Activated CD8-positive, alpha-beta memory T cell treated with anti-CD3 and anti-CD28 coated beads for 36 hours (primary cell): ENCODE data around the gene TECPR1. TPM values are rescaled to one million over a fixed set of nuclear protein-coding genes. Genes with fewer than 3 reads are reported as not detected.

Experiments used
- CTCF ChIA-PET: fragments of 350-600 bp; sonication (Branson Sonifier 250); formaldehyde crosslinking; loops from one replicate; lab custom pipeline; 2021; ENCODE audit warnings: antibody characterized with exemption; lab: Charles Lee
- POLR2A ChIA-PET: fragments of 350-600 bp; sonication (Branson Sonifier 250); formaldehyde crosslinking; loops from one replicate; lab custom pipeline; 2021; ENCODE audit warnings: antibody characterized with exemption; lab: Charles Lee
- total RNA-seq, 2 experiments: library from RNA; stranded (reverse); gene quantifications; one replicate each; pipeline ENCODE4 v1.2.3, GENCODE V29; 2021

The TECPR1 gene
- total RNA-seq, 2 experiments from 2014 or later, result 25.6 to 32.7 TPM

DNA sequence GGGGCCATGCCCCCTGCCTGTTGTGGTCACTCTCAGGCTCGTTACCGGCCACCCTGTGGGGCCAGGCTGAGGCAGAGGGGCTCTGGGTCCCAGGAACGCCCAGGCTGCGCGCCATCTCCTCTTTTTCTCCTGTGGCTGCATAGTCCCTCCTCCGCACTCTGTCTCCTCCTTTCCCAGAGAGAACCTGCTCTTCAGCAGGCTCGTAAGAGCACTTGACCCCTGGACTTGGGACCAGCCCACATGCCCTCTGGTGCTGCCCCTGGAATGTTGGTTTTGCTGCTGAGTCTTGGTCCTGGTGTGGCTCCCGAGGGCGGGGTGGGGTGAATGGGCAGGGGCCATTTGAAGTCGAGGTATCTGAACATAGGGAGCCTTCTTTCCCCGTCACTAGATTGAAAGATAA lies 47.4 kb downstream of the TECPR1 start:
- CTCF ChIA-PET, result no interaction called here
- POLR2A ChIA-PET, result no interaction called here

DNA sequence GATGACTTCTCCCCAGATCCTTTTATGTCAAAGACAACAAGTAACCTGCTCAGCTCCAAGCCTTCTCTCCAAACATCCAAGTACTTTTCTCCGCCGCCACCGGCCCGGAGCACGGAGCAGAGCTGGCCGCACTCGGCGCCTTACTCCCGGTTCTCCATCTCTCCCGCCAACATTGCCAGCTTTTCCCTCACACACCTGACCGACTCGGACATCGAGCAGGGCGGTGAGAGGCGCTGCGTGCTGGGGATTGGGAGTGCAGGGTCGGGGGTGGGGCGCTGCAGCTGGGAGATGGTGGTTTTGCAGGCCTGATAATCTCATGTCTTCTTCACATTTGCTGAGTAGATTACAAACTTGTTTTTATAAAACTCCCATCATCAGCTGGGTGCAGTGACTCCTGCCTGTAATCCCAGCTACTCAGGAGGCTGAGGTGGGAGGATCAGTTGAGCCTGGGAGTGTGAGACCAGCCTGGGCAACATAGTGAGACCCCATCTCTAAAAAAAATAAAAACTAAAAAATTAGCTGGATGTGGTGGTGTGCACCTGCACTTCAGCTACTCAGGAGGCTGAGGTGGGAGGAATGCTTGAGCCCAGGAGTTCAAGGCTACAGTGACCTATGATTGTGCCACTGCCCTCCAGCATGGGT lies 47.9 kb downstream of the TECPR1 start:
- ChIA-PET POLR2A (no interaction called here), CTCF (interaction anchor here (1.2 kb wide), 1 partner anchor 8 kb away, joined by 3 read pairs; the partner anchor contains the start of gene BHLHA15)

DNA sequence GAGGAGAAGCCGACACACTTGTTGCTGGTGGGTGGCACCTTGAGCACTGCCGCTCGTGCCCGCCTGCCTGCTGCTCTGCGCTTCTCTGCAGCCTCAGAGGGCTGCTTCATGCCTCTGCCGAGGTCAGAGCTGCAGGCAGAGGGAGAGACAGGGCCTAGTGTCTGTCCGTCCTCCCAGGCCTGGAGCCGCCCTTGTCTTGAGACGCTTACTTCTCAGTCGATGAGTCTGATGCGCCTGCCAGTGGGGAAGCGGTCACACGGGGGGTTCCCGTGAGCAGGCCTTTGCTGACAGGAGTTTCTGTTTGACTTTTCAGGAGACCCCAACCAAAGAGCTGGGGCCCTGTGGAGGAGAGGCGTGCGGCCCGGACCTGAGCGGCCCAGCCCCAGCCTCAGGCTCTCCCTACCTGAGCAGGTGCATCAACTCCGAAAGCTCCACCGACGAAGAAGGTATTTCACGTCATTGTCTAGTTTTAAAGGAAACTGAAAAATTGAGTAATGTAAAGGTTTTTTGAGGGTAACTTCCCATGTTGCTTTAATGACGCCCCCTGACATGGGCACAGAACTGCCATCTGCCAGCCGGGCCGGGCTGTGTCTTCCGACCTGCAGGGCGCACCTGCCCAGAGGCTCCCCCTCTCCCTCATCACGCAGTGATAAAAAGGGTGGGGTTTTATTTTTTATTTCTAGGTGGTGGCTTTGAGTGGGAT lies 48.6 kb downstream of the TECPR1 start:
- POLR2A ChIA-PET, result no interaction called here
- CTCF ChIA-PET, result interaction anchor here (1.2 kb wide), 1 partner anchor 8 kb away, joined by 3 read pairs; the partner anchor contains the start of gene BHLHA15

DNA sequence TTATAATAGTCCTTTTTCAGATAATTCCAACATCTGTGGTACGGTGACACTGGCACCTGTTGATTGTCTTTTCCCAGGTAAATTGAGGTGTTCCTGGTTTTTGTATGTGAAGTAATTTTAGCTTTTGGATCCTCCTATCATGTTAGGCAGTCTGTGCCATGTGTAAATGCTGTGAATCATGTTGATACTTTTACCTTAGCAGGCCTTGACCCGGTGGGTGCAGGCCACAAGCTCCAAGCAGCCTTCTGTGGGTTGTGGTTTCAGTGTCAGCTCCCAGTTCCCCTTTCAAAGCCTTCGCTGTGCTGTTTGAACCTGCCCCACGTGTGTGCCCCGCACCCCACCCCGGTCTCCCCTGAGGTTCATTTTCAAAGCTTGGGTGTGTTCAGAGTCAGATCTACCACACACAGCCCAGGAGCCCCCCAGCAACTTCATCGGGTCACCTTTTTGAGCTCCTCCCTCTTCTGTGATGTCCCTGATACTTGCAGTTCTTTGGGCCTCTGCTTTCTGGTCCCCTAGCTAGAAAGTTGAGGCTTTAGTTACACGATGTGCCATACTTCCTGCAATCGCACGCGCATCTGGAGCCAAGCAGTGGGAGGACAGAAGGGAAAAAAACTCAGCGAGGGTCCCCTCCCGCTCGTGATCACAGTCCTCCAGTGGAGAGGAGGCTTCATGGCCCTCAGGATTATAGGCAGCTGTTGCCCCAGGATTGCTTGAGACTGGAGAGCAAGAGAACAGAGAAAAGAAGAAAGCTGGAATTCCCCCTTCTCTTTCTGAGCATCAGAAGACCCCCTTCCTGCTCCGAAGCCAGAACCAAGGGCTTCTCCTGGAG lies 49.5 kb downstream of the TECPR1 start:
- POLR2A ChIA-PET, result interaction anchor here (1.1 kb wide), 1 partner anchor 50 kb away, joined by 4 read pairs; the partner anchor contains the start of gene TECPR1

DNA sequence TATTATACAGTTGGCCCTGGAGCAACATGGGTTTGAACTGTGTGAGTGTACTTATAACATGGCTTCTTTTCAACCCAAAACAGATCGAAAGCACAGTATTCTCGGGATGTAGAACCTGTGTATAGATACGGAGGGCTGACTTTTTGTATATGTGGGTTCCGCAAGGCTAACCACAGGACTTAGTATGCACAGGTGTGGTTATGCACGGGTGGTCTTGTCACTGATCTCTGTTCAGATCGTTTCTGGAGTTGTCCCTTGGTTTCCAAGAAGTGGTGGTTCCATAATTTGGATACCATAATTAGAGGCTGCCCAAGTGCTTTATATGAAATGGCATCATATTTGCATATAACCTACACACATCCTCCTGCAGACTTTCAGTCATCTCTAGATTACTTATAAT lies 51.7 kb downstream of the TECPR1 start:
- CTCF ChIA-PET, result no interaction called here
- POLR2A ChIA-PET, result no interaction called here

More for the DNA sequence above, 49.5 kb downstream of the TECPR1 start:
- CTCF ChIA-PET, result interaction anchor here (0.9 to 1.2 kb wide), 2 partner anchors 9 to 36 kb away, joined by 3 read pairs; partner anchors contain the start of gene BHLHA15

DNA sequence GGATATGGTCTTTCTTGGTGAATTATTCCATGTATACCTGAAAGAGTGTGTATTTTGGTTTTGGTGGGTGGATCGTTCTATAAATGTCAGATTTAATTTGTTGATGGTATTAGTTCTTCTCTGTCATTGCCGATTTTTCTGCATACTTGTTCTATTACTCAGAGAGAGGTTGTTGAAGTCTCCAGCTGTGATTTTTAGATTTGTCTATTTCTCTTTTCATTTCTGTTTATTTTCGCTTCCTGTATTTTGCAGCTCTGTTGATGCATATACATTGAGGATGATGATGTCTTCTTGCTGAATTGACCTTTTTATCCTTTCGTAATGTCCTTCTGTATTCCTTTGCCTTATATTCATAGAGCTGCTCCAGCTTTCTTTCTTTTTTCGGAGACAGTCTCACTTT lies 52.9 kb downstream of the TECPR1 start:
- CTCF ChIA-PET, result no interaction called here
- POLR2A ChIA-PET, result no interaction called here

- POLR2A ChIA-PET, result no interaction called here
Measured at GRCh38 chr7:98196706-98197605, 55.1 kb downstream of the TECPR1 start.

GRCh38 chr7:98194672-98195457 lies 57.2 kb downstream of the TECPR1 start:
- ChIA-PET POLR2A (no interaction called here), CTCF (no interaction called here)

More at GRCh38 chr7:98196706-98197605, 55.1 kb downstream of the TECPR1 start:
- CTCF ChIA-PET, result no interaction called here

DNA sequence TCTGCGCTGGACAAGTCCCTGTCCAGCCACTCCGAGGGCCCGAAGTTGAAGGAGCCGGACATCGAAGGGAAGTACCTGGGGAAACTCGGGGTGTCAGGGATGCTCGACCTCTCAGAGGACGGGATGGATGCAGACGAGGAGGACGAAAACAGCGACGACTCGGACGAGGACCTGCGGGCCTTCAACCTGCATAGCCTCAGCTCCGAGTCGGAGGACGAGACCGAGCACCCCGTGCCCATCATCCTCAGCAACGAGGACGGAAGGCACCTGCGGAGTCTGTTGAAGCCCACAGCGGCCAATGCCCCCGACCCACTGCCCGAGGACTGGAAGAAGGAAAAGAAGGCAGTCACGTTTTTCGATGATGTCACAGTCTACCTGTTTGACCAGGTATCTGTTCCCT lies 57.8 kb downstream of the TECPR1 start:
- CTCF ChIA-PET, result no interaction called here
- POLR2A ChIA-PET, result no interaction called here

- CTCF ChIA-PET, result no interaction called here
- POLR2A ChIA-PET, result no interaction called here
Measured at GRCh38 chr7:98193474-98194180, 58.4 kb downstream of the TECPR1 start.

DNA sequence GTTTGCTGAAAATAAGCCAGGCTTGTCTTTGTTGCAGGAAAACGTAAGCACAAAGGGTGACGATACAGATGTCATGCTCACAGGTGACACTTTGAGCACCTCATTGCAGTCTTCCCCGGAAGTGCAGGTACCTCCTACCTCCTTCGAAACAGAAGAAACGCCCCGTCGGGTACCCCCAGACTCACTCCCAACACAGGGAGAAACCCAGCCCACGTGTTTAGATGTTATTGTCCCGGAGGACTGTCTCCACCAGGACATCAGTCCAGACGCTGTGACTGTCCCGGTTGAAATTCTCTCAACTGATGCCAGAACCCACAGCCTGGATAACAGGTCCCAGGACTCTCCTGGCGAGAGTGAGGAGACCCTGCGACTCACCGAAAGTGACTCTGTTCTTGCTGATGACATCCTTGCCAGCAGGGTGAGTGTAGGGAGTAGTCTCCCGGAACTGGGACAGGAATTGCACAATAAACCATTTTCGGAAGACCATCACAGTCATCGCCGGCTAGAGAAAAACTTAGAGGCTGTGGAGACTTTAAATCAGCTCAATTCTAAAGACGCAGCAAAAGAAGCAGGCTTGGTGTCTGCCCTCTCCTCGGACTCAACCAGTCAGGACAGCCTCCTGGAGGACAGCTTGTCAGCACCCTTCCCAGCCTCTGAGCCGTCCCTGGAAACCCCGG lies 59.1 kb downstream of the TECPR1 start:
- CTCF ChIA-PET, result no interaction called here
- POLR2A ChIA-PET, result no interaction called here

DNA sequence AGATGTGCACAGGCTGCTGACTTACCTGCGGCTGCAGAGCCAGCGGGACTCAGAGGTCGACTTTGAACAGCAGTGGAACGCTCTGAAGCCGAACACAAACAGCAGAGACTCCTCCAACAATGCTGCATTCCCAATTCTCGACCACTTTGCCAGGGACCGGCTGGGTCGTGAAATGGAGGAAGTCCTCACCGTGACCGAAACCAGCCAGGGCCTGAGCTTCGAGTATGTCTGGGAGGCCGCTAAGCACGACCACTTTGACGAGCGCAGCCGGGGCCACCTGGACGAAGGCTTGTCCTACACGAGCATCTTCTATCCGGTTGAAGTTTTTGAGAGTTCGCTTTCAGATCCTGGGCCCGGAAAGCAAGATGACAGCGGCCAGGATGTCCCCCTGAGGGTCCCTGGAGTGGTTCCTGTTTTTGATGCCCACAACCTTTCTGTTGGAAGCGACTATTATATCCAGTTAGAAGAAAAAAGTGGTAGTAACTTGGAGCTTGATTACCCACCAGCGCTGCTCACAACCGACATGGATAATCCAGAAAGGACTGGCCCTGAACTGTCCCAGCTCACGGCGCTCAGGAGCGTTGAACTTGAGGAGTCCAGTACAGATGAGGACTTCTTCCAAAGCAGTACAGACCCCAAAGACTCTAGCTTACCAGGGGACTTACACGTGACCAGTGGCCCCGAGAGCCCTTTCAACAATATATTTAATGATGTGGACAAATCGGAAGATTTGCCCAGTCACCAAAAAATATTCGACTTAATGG lies 60.2 kb downstream of the TECPR1 start:
- ChIA-PET CTCF (no interaction called here), POLR2A (no interaction called here)

GRCh38 chr7:98189559-98189958 lies 62.5 kb downstream of the TECPR1 start:
- CTCF ChIA-PET, result no interaction called here

GRCh38 chr7:98187138-98187502 lies 64.9 kb downstream of the TECPR1 start:
- CTCF ChIA-PET, result no interaction called here
- POLR2A ChIA-PET, result no interaction called here

More at GRCh38 chr7:98189559-98189958, 62.5 kb downstream of the TECPR1 start:
- POLR2A ChIA-PET, result no interaction called here

GRCh38 chr7:98186452-98187137 lies 65.4 kb downstream of the TECPR1 start:
- ChIA-PET CTCF (interaction anchor here (1.0 kb wide), 1 partner anchor 79 kb away, joined by 3 read pairs; no protein-coding TSS in a partner anchor), POLR2A (no interaction called here)

DNA sequence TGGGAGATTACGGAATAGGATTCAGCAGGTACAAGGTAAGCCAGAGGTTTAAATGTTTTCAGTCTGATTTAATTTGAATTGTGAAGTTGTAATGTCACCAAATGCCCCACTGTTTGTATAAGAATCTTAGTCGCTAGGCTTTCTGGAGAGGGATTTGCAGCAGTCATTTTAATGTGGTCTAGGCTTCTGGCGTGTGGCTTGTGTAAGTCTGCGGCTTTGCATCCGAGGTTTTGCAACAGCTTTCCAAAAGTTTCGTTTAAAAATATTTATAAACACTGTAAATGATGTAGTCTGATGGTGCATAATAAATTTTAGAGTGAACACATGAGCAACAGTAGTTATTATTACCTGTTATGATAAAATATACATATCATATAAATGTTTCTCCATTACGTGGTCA lies 66.9 kb downstream of the TECPR1 start:
- ChIA-PET CTCF (interaction anchor here (1.8 kb wide), 1 partner anchor 17 kb away, joined by 6 read pairs; no protein-coding TSS in a partner anchor), POLR2A (no interaction called here)
